ENCODE measurements around the gene SIPA1L3. TPM values are rescaled to one million over a fixed set of nuclear protein-coding genes. Genes with fewer than 3 reads are reported as not detected.

The SIPA1L3 gene
- polyA plus RNA-seq, 1 of the 3 experiments (the other 2 are of a cell fraction) = 11.6 TPM

GRCh38 chr19:37947778-37948177 is 40.8 kb downstream of the SIPA1L3 start:
- no peak overlapping the region for H2AFZ ChIP-seq (ENCODE audit: low read depth)
- TF ChIP-seq FOXJ3 (CRISPR knock-in tag; IDR thresholded peaks at IDR 0.05) (no peak), REST (IDR thresholded peaks at IDR 0.05; ENCODE audit: low read depth, low read length) (no peak), FOXM1 (IDR thresholded peaks at IDR 0.05; ENCODE audit: low read depth) (no peak), EZH2phosphoT487 (IDR thresholded peaks at IDR 0.05; ENCODE audit: borderline replicate concordance, low read depth) (no peak), RFX5 (IDR thresholded peaks at IDR 0.05; ENCODE audit: low read length) (no peak), PBX3 (IDR thresholded peaks at IDR 0.05) (no peak), NFIC (IDR thresholded peaks at IDR 0.05; ENCODE audit: borderline replicate concordance) (no peak), ELF1 (IDR thresholded peaks at IDR 0.05) (no peak), CTCF (IDR thresholded peaks at IDR 0.05) (no peak), JUND (IDR thresholded peaks at IDR 0.05) (no peak), IRF3 (IDR thresholded peaks at IDR 0.05; ENCODE audit: low read depth, low read length) (no peak), MAX (IDR thresholded peaks at IDR 0.05; ENCODE audit: low read depth) (no peak)
- WGBS (ENCODE audit: low lambda C conversion rate) = 94% methylated on average over 5 of the region's 5 CpGs
- no peak overlapping the region for H3K9ac ChIP-seq
- H3K4me3 ChIP-seq (ENCODE audit: low read depth in 2 of 2, low read length in 1 of 2) = no peak overlapping the region
- H3K4me2 ChIP-seq = no peak overlapping the region
- H3K27ac ChIP-seq (ENCODE audit: low read depth in 2 of 2, low read length in 1 of 2) = no peak overlapping the region
- no peaks in the 10 kb centered on the region for H3K9me3 ChIP-seq
- ChIA-PET POLR2A (no interaction called here), CTCF (no interaction called here)
- no peaks in the 10 kb centered on the region for H4K20me1 ChIP-seq (ENCODE audit: insufficient read depth)
- H3F3A ChIP-seq (replicated peaks; ENCODE audit: insufficient read depth) = no peaks in the 10 kb centered on the region
- no peaks in the 10 kb centered on the region for H3K9me2 ChIP-seq
- no peak for DNase-seq
- H3K36me3 ChIP-seq (replicated peaks in 1 of 2; ENCODE audit: control insufficient read depth in 1 of 2, insufficient read depth in 2 of 2, low read length in 1 of 2) = no peaks in the 10 kb centered on the region
- no peaks in the 10 kb centered on the region for H3K27me3 ChIP-seq (ENCODE audit: insufficient read depth)
- H3K79me2 ChIP-seq (ENCODE audit: insufficient read depth) = peaks cover 94% of the 10 kb centered on the region
- H3K4me1 ChIP-seq (ENCODE audit: control insufficient read depth in 1 of 2, insufficient read depth in 2 of 2, low read depth in 1 of 2, low read length in 1 of 2) = peaks cover 0 to 1% of the 10 kb centered on the region in 2 experiments; a peak in 1 of 4 replicates

Data from SK-N-SH (cell line).